ENCODE results near the gene C2orf42.
"Not testable (repeated sequence)": the region's sequence is repeated elsewhere in the genome, so short reads cannot be mapped to it uniquely, and the experiment has no call there.

GRCh38 chr2:70134323-70134983, 56.4 kb downstream of the C2orf42 start:
- not testable (repeated sequence) for TF ChIP-seq CTCF, POLR2A (IDR thresholded peaks at IDR 0.05)
